ENCODE data around the gene P3H3.

The P3H3 gene

DNA sequence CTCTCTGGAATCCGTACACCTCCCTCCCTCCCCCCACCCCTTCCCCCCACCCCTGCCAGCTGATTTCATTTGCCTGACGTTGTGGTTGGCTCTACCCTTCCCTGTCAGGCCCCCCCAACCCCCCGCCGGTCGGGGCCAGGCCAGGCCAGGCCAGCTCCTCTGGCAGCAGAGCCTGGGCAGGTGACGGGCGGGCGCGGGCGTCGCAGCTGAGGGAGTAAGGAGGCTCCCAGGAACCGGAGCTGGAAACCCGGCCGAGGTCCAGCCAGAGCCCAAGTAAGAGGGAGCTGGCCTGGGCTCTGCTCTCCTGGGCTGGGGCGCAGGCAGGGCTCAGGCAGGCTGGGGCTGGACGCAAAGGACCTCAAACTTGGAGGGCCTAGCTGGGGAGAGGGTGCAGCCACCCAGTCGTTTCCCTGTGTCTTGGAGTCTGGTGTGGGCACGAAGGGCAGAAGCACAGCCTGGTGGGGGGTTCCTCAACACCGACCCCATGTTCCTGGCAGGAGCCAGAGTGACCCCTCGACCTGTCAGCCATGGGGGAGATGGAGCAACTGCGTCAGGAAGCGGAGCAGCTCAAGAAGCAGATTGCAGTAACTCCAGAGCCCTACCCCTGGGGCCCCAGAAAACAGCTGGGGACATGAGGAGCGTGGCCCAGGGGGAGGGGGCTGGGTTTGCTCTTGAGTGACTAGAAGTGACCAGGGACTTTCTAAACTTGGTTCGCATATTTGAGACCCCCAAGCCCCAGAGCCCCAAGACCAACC, 12.7 kb downstream of the P3H3 start, which contains the start of gene GNB3:
Gene GNB3 (plus strand): TSS at position 165 of the 755 bp plus-strand sequence. CDS start 363 bp downstream, at position 528.
- H3K36me3 ChIP-seq (replicated peaks; ENCODE audit: insufficient read depth, low read length): no peaks in the 10 kb centered on the region

DNA sequence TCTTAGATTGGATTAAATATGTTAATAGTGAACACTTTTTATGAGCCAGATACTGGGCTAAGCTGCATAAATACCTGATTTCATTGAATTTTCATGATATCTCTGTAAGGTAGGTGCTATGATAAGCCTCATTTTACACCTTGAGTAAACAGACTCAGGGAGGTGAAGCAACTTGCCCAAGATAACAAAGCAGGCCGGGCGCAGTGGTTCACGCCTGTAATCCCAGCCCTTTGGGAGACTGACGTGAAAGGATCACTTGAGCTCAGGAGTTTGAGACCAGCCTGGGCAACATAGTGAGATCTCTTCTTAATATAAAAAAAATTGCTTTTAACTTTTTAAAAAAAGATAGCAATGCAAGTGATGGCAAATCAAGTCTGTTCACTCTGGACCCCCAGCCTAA, 13.9 kb downstream of the P3H3 start:
- H3K79me2 ChIP-seq (ENCODE audit: low read length): no peaks in the 10 kb centered on the region
- H3K9me3 ChIP-seq (replicated peaks; ENCODE audit: insufficient read depth, low read length): no peaks in the 10 kb centered on the region
- H4K20me1 ChIP-seq (ENCODE audit: insufficient read depth, low read length): no peaks in the 10 kb centered on the region
- no peaks in the 10 kb centered on the region for H3K27me3 ChIP-seq (replicated peaks; ENCODE audit: insufficient read depth, low read length)
- H3K36me3 ChIP-seq (replicated peaks; ENCODE audit: insufficient read depth, low read length): no peaks in the 10 kb centered on the region
- H3F3A ChIP-seq (ENCODE audit: insufficient read depth, low read length): no peaks in the 10 kb centered on the region
- H3K4me1 ChIP-seq (ENCODE audit: low read length): peaks cover 11% of the 10 kb centered on the region
- no peak for DNase-seq
- TF ChIP-seq EZH2phosphoT487 (IDR thresholded peaks at IDR 0.05; ENCODE audit: low read length) (no peak), EZH2 (optimal IDR thresholded peaks at IDR 0.05; ENCODE audit: low read depth, low read length) (no peak)
- TF ChIP-seq, protein P1, sequence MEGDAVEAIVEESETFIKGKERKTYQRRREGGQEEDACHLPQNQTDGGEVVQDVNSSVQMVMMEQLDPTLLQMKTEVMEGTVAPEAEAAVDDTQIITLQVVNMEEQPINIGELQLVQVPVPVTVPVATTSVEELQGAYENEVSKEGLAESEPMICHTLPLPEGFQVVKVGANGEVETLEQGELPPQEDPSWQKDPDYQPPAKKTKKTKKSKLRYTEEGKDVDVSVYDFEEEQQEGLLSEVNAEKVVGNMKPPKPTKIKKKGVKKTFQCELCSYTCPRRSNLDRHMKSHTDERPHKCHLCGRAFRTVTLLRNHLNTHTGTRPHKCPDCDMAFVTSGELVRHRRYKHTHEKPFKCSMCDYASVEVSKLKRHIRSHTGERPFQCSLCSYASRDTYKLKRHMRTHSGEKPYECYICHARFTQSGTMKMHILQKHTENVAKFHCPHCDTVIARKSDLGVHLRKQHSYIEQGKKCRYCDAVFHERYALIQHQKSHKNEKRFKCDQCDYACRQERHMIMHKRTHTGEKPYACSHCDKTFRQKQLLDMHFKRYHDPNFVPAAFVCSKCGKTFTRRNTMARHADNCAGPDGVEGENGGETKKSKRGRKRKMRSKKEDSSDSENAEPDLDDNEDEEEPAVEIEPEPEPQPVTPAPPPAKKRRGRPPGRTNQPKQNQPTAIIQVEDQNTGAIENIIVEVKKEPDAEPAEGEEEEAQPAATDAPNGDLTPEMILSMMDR (IDR thresholded peaks at IDR 0.05; ENCODE audit: low read length): no peak
- H3K9ac ChIP-seq (ENCODE audit: low read length): no peak overlapping the region
- H3K9me2 ChIP-seq (replicated peaks; ENCODE audit: insufficient read depth, low read length): no peaks in the 10 kb centered on the region
- no peak overlapping the region for H2AFZ ChIP-seq (ENCODE audit: low read length)
- H3K4me2 ChIP-seq (ENCODE audit: low read depth, low read length): no peak overlapping the region
- H3K27ac ChIP-seq (ENCODE audit: low read length): no peak overlapping the region
- H3K4me3 ChIP-seq (ENCODE audit: low read length): no peak overlapping the region

More for the DNA sequence above, 12.7 kb downstream of the P3H3 start, which contains the start of gene GNB3:
- H3K9ac ChIP-seq (ENCODE audit: low read length): peak within 1 kb of the TSS; percentile 7; the same call in 1 of the 2 replicates
- H2AFZ ChIP-seq (ENCODE audit: low read length): peak within 1 kb of the TSS; percentile 72
- peak within 1 kb of the TSS; percentile 56 for H3K4me2 ChIP-seq (ENCODE audit: low read depth, low read length)
- H3K4me3 ChIP-seq (ENCODE audit: low read length): no peak within 1 kb of the TSS
- no peaks in the 10 kb centered on the region for H3K27me3 ChIP-seq (replicated peaks; ENCODE audit: insufficient read depth, low read length)
- no peaks in the 10 kb centered on the region for H3F3A ChIP-seq (ENCODE audit: insufficient read depth, low read length)
- H3K4me1 ChIP-seq (ENCODE audit: low read length): peaks cover 11% of the 10 kb centered on the region
- H3K27ac ChIP-seq (ENCODE audit: low read length): peak within 1 kb of the TSS; percentile 25; the same call in 1 of the 2 replicates
- no peaks in the 10 kb centered on the region for H3K9me3 ChIP-seq (replicated peaks; ENCODE audit: insufficient read depth, low read length)
- TF ChIP-seq EZH2phosphoT487 (IDR thresholded peaks at IDR 0.05; ENCODE audit: low read length) (no peak), EZH2 (optimal IDR thresholded peaks at IDR 0.05; ENCODE audit: low read depth, low read length) (no peak)
- TF ChIP-seq, protein P1 (IDR thresholded peaks at IDR 0.05; ENCODE audit: low read length): no peak
- no peaks in the 10 kb centered on the region for H4K20me1 ChIP-seq (ENCODE audit: insufficient read depth, low read length)
- no peaks in the 10 kb centered on the region for H3K9me2 ChIP-seq (replicated peaks; ENCODE audit: insufficient read depth, low read length)
- no peak for DNase-seq
- H3K79me2 ChIP-seq (ENCODE audit: low read length): no peaks in the 10 kb centered on the region

DNA sequence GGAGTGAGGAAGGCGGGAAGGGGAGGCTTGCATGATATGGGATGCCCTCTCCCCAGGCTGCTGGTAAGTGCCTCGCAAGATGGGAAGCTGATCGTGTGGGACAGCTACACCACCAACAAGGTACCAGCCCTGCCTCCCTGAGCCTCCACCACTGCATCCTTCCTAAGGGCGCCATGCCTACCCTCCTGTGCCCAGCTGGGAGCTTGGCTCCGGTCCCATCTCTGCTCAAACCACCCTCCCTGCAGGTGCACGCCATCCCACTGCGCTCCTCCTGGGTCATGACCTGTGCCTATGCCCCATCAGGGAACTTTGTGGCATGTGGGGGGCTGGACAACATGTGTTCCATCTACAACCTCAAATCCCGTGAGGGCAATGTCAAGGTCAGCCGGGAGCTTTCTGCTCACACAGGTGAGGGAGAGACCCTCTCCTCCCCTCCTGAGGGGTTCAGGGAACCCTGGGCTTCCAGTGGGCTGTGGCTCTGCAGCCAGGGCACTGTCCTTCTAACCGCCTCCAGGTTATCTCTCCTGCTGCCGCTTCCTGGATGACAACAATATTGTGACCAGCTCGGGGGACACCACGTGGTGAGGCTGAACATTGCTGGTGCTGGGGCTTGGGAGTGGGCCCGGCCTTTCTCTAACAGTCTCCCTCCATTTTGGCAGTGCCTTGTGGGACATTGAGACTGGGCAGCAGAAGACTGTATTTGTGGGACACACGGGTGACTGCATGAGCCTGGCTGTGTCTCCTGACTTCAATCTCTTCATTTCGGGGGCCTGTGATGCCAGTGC, 15.1 kb downstream of the P3H3 start:
- H3K79me2 ChIP-seq (ENCODE audit: low read length): no peaks in the 10 kb centered on the region
- H3K4me2 ChIP-seq (ENCODE audit: low read depth, low read length): no peak overlapping the region
- H3K9ac ChIP-seq (ENCODE audit: low read length): no peak overlapping the region
- no peak overlapping the region for H2AFZ ChIP-seq (ENCODE audit: low read length)
- no peaks in the 10 kb centered on the region for H4K20me1 ChIP-seq (ENCODE audit: insufficient read depth, low read length)
- H3K27ac ChIP-seq (ENCODE audit: low read length): no peak overlapping the region
- H3F3A ChIP-seq (ENCODE audit: insufficient read depth, low read length): no peaks in the 10 kb centered on the region
- H3K9me2 ChIP-seq (replicated peaks; ENCODE audit: insufficient read depth, low read length): no peaks in the 10 kb centered on the region
- no peak for DNase-seq
- H3K36me3 ChIP-seq (replicated peaks; ENCODE audit: insufficient read depth, low read length): no peaks in the 10 kb centered on the region
- H3K4me1 ChIP-seq (ENCODE audit: low read length): peaks cover 11% of the 10 kb centered on the region
- H3K4me3 ChIP-seq (ENCODE audit: low read length): no peak overlapping the region
- TF ChIP-seq, protein P1 (IDR thresholded peaks at IDR 0.05; ENCODE audit: low read length): 0 out of 2 replicates have a peak, but pooled peaks have one; percentile 7
- no peak for TF ChIP-seq EZH2phosphoT487 (IDR thresholded peaks at IDR 0.05; ENCODE audit: low read length)
- no peaks in the 10 kb centered on the region for H3K27me3 ChIP-seq (replicated peaks; ENCODE audit: insufficient read depth, low read length)
- H3K9me3 ChIP-seq (replicated peaks; ENCODE audit: insufficient read depth, low read length): no peaks in the 10 kb centered on the region
